GM21360 (cell line): ENCODE results near the gene ICA1.

Source experiments
- ATAC-seq: cut with Tn5 transposase; IDR thresholded peaks from one replicate; pipeline ENCODE4 v1.9.1; 2021; ENCODE audit warnings: mild to moderate bottlenecking, moderate library complexity; ENCODE audit not compliant: unreplicated experiment

ICA1 gene

DNA sequence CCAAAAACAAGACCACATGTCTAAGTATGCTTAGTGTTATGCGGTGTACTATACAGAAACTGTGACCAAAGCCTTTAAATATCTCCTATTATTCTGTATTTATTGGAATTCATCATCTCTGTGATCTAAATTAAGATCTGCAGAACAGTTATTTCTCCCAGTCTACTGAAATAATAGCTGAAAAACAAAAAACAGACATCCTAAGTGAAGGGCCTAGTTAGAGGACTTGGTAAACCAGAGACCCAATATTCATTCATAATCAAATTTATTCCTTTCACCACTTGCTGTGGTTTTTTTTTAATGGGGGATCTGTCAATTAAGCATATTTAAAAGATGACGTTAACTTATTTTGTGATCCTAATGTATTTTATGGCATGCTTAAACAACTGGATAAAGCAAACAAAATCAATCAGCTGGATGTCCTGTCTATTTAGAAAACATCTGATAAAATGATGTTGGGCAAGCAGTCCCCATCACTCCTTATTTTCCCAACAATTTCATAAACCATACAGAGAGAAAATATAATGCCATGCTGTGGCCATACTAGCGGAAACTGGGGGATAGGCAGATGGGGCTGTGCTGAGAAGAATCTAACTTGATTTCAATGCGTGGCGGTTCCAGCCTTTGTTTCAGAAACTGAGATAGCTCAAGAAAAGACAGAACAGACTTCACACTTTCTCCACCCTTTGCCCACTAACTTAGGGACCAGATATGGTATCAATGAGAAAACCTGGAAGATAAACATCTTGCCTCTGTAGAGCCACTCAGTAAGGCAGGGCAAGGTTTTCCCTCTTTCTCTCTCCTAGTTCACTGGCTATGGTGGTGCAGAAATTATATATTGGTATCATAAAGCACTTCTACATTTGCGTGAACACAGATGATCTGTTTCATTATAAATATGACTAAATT, 32.9 kb downstream of the ICA1 start:
- ATAC-seq = no peak

DNA sequence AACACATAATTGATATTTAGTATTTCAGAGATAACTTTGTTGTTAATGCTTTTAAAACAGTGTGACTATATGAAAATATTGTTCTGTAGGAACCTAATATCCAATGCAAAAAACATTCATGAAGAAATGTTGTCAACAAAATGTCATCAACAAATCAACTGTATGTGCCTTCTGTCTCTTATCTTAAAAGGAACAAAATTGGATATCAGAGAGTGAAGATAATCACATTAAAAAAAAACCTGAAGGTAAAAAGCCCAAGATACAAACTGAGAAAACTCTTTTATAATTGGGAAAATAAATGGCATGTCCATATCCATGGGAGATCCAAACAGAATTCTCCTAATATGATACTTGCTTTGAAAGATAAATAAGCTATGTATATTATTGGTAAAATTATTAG, 33.9 kb downstream of the ICA1 start:
- ATAC-seq = no peak

DNA sequence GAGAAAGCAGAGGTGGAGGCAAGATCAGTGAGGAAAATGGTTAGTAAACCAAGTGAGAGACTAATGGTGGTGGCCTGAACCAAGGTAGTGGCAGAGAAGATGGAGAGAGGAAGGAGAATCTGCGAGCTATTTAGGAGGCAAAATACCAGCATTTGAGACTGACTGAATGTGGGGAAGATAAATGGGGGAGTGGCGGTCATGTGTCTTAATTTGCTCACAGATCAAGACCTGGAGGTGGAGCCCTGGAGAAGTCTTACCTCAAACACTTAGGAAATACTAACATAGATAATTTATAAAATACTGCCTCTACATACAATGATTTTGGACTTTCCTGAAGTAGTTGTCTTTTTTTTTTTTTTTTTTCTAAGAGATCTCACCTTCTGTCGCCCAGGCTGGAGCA, 34.7 kb downstream of the ICA1 start:
- no peak for ATAC-seq

DNA sequence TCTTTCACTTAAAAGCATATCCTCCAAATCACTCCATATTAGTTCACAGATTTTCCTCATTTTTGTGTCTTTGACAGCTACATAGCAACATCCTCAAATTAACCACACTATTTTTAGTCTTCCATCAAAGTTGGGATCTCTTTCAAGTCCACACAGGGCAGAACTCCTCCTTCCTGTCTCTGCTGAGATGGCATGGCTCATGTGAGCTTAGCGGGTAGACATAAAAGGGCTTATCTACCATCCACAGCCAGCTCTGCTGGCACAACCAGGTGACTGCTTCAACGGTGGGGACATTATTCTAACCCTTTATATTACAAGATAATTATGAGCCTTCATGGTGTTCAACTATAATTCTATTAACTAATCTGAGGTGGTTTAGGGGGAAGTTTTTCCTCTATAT, 35.5 kb downstream of the ICA1 start:
- no peak for ATAC-seq

DNA sequence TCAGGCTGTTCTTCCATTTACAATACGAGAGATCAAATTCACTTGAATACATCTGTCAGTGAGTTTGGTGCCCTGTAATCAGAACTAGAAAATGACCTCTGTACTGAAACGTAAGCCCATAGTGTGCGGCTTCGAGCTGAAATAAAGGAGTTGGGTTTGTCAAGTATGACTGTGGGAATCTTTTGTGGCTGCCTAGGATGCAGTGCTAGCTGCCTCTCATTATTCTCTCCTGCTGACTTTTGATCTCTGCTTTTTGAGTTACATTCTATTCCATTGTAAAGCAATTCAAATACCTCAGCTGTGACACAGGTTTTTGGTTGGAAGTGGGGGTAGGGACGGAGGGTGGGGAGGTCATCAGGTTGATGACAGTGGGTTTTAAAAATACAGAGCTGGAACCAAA, 40.4 kb downstream of the ICA1 start:
- no peak for ATAC-seq

DNA sequence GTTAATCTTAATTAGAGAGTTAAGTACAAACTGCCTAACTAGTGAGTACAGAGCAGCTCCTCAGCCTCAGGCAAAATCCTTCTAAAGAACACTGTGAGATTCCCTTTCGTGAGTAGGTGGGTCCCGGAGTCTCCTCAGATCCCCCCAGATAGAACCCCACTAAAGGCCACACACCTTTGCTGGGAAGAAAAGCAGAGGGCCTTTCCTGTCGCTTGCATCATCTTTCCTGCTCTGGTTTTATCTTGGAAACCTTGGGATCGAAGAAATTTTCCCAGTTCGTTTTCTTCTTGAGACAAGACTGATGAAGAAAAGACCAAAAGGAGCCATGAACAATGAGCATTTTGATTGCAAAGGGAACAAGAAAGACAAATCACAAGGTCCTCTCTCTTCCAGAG, 40.9 kb downstream of the ICA1 start:
- ATAC-seq = no peak

DNA sequence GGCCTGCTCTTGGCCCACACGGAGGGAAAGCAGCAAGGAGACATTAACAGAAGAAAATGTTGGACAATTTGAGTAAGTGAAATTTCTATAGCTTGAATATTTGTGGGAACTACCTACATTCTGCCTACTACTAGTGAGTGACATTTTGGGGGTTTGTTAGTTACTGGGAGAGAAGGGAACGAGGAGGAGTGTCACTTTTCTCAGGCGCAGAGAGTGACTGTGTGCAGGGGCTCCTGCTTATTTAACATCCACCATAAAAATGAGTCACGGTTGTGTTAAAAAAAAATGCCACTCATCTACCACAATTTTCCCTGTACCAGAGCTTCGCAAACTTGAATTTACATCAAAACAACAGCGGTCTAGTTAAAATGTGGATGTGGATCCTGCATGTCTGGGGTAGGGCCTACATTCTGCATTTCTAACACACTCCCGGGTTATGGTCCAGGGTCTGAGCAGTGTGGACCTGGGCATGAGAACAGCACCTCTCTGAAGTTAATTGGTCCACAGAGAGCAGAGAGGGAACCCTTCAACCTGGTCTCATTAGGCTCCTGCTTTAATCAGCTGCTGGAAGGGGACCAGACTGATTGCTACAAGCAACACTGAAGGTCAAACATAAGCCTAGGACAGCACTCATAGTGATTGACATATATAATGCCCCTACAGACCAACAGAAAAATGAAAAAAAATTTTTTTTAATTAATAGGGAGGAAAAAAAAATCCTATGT, 41.4 kb downstream of the ICA1 start:
- ATAC-seq = no peak

DNA sequence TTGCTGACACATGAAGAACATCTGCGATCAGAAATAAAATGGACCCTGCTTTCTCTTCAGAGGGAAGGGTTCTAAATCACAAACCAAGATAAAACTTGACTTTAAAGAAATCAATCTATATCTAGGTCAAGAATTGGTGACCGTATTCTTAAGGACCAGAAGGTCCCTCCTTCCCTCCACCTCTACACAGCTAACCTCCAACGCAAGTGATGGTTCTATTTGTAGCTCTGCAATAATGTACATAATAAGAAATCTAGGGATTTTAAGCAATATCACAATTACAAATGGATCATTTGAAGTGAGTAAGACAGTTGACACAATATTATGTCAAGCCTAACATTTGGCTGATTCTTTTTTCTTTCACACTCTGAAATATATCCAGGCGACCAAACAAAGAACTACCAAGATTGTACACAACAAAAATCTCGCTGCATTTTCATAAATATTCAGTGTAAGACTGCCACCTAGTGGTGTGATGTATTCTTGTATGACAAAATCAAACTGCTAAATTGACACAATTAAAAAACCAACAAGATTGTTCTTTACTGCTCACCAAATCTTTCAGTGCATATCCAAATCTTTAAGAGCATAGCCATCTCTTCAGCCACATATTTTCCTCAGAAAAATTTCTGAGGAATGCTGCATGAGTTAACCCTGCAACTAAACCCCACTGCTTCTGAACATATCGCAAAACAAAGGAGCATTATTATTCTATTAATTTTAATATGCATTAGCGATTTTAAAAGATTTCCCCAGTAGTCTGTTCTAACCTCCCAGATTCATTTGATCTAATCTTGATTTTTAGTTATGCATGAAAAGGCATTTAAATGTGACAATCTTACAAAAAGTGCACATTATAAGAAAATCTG, 44.5 kb downstream of the ICA1 start:
- ATAC-seq = no peak

DNA sequence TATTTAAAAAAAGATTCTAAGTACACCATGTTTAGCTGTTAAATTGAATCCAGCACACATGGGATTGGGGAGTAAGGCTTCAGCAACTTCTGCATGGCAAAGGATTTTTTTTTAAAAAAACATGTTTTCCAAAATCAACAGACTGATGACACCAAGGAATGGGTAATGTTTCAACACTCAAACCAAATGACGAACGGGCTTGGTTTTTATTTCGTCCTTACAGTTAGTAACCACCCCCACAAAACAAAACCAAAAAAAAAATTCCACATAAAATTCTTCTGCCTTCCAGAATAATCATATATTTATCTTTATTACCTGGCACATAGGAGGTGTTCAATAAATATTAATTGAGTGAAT, 45.7 kb downstream of the ICA1 start:
- ATAC-seq = no peak

DNA sequence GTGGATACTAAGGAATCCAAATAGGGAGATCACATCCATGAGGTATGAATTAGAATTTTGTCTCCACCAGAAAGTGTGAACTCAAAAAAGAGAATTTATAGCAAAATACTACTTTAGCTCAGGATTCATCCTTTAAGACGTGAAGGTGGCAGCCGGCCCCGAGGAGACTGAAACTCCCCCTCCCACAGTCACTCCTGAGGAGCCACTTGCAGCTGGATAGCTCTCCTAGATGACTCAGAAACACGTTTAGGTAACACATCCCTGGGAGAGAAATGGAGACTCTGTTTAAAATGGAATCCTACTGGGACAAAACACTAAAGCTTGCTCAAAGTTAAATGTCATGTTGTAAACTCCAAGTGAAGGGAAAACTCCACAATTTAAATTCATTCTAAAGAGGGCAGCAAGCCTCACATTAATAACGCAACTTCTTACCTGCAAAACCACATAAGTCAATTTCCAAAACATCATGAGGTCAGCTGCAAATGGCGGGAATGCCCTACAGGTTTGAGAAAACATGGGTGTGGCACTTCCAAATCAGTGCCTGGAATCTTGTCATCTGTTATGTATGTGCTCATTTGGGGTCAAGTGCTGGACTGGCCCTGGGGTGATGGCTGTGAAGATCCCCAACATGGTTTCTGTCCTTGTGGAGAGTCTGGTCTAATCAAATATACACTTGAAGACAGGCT, 46.2 kb downstream of the ICA1 start:
- no peak for ATAC-seq

DNA sequence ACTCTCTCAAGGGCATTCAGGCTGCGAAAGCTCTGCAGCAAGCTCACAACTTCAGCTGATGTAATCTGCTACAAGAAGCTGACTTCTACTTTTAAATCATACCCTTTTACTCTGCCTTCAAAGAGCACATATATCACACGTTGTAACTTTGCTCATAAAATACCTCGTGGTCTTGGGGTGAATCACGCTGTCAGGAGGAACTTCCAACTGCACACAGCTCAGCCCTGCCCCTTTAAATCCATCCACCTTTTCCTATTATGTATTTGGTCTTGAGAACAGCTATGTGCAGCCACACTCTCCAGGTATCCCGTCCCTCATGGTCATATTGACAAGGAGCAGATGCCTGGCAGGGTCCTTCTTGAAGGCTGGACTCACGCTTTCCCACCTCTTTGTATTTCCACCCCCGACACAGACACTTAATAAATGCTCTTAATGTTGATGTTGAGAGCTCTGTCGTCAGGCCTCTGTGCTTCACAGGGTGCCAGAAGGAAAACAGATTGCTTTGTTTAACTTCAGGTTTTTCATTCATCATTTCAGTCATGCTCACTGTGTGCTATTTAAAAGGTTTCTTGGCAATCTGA, 47.6 kb downstream of the ICA1 start:
- no peak for ATAC-seq

DNA sequence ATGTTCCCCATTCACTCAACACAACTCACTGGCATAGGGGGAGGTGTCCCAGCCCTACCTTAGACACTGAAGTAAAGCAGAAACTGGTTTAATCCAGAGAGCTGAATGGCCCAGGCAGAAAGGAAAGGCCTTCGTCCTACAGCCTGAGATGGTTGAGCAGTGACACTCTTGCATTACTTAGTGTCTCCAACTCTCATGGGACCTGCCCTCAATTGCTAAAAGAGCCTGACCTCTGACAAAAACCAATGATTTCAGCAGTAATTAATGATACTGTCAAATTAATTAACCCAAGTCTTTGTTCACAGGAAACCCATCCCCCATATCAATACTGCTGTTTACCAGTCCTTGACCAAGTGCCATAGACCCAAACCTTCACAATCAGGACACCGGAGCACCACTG, 48.6 kb downstream of the ICA1 start:
- no peak for ATAC-seq

DNA sequence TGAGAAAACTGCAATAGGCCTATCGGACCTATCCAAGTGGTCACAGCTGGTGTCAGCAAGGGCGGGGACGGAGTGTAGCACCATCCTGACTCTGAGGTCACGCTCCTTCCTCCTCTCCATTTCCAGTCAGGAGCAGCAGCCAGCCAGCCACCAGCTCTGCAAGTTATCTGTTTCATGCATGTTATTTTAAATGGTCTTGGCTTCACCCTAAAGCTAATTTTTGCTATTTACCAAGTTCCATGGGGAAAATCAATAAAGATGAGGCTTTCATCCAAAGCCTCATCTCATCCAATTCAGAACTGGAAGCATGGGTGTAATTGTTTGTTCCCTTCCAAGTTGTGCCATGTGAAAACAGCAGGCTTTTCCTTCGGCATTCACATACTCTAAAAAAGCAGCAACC, 49.3 kb downstream of the ICA1 start:
- ATAC-seq = no peak

DNA sequence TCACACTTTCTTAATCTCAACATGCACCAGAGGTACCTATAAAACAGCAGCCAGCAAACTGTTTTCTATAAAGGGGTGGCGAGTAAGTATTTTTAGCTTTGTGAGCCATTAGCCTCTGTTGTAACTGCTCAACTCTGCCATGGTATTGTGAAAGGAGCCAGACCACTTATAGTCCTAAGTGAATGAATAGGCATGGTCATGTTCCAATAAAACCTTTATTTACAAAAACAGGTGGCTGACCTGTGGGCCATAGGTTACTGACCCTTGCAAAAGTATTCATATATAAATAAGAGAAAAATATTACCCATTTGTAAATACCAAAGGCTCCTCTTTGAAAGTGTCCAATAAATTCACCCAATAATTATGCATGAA, 50.3 kb downstream of the ICA1 start:
- ATAC-seq = no peak

DNA sequence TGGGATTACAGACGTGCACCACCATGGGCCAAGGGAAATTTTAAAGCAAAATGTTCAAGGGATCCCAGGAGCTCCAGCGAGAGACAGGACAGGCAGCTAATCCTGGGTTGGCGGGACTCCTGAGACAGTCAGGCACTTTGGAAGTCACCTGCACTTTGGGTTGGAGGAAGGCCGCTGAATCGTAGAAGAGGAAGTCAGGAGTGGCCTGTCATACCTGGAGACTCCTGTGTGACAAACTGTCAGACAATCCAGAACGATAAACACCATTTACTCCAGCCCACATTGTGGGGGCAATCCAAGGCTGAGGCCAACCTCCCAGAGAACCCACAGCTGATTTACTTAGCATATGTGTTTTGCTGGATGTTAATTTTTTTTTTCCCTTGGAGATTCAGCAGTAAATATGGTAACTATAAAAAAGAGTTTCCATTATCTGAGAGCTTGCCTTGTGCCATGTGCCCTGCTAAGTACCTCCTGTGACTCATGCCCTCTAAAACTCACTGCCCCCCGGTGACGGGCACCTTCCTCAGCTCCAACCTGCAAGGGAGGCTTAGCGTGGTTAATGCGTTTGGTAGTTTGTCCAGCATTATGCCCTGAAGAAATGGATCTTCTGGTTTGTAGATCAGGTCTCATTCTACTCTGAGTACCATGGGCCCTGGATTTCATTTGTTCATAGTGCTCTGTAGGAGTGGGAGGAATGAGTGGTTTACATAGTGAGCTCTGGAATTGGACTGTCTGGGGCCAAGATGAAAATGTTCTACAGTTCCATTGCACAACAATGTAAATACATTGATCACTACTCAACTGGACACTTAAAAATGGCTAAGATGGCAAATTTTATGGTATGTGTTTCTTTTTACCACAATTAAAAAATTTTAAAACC, 50.9 kb downstream of the ICA1 start:
- no peak for ATAC-seq

DNA sequence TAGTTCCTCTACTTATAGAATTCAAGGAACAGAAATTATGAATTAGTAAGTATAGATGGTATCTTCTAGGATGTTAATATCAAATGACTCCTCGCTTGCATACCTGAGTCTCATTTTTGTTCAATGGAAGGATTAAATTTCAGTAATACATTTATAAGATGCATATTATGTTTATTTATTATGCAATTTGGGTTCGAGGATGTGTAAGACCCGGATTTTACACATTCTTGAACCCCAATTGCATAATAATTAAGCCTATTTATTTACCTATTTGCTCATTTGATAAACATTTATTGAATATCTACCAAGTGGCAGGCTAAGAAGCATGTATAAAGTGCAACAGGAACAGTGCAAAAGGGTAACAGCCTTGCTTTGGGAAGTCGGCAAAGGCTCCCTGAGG, 52.6 kb downstream of the ICA1 start:
- no peak for ATAC-seq

DNA sequence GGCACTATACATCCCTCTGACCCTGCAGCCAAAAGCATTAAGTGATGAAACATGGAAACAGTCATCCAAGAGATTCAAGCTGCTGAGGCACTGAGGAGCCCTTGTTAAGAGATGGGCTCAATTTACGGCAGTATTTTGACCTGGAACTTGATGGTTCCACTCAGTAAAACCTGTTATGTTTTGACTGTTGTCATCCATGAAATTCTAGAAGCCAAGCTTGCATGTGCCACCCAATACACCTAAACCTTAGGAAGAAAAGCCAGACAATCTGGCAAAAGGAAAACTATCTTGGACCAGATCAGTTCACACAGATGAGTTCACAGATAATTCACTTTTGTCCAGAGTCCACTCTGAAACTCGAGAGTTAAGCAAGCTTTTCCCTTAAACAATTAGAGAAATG, 53.2 kb downstream of the ICA1 start:
- ATAC-seq = no peak

DNA sequence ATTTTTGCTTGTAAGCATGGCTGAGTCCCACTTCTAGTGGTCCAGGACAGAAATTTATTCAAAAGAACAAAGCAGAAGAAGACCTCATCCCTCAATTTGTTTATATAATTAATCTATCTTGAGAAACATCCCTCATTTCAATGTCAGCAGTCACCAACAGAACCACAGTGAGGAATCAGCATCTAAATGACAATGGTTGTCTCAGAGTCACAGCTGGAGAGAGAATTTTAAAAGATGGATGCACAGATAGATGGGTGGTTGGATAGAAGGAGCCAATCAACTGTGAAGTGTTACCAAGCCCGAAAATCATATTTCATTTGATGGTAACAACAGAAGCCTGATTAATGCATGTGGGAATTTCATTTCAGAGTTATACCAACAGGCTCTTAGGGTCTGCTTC, 55.0 kb downstream of the ICA1 start:
- ATAC-seq = no peak

DNA sequence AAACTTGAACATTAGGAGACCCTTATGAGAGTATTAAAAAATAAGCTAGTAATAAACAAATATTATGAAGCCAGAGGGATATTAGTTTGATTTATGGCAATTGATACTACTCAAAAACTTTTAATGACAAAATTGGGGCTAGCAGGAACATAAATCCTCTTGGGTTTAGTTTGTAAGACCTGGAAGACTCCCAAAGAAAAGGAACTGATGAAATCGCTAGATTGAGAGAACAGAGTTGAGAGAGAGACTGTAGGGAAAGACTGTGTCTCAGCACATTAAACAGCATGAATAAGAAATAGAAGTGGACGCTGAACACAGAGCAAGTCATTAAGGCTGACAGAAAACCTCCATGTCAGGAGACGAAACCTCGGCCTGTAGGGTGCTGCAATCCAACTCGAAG, 56.4 kb downstream of the ICA1 start:
- ATAC-seq = no peak

DNA sequence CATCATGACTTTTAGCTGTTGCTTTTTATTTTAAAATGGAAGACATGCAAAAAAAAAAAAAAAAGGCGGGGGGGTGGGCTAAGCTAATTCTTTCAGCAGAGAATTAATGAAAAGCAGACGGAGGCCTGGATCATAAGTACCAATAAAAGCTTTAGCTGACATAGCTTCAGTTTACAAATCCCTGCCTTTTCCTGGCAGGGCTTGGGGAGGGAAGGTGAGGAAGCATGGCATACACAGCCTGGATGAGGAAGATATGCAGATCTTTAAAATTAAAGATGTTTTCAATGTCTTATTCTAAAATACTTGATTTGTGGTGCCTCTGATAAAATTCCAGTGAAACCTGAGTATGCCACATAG, 57.0 kb downstream of the ICA1 start:
- no peak for ATAC-seq
